ENCODE data around the gene DDX24. TPM values are rescaled to one million over a fixed set of nuclear protein-coding genes. Genes with fewer than 3 reads are reported as not detected.

Gene DDX24
- total RNA-seq, 2 donors from 2014 or later, result 102 to 106 TPM

DNA sequence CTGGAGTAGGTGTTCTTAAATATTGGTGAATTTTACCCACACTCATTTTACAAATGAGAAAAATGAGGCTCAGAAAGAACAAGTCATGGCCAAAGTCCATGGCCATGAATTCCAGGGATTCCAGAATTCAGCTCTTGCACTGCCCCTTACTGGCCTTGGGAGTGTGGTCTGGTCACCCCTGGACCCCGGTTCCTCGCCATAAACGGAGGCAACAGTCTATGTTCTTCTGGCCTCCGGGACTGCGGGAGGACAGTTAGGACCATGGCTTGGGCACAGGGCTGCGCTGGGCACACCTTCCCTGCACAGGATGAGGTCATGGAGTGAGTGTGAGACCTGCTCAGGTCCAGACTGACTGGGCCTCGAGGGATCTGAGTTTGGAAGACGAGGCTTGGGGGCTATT is 77.0 kb downstream of the DDX24 start:
- ATAC-seq, result no peak
- intact Hi-C loops (cut with DNase I, micrococcal nuclease), result loop anchor here (5.0 to 10.0 kb wide), 2 partner anchors 59 to 67 kb away; no protein-coding TSS in a partner anchor
- no peak for DNase-seq

DNA sequence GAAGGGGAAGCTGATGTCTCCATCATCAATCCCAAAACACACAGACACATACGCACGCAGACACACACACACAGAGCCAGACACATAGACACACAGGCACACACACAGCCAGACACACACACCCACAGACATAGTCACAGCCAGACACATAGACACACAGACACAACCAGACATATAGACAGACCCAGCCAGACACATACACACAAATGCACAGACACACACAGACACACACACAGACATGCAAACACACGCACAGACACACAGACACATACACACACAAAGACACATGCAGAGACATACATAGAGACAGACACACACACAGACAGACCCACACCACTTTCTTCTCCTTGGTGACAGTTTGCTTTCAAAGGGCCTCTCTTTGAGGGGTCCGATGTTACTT is 77.6 kb downstream of the DDX24 start:
- intact Hi-C loops (cut with DNase I, micrococcal nuclease), result loop anchor here (5.0 to 10.0 kb wide), 2 partner anchors 59 to 66 kb away; no protein-coding TSS in a partner anchor
- ATAC-seq, result no peak
- no peak for DNase-seq

DNA sequence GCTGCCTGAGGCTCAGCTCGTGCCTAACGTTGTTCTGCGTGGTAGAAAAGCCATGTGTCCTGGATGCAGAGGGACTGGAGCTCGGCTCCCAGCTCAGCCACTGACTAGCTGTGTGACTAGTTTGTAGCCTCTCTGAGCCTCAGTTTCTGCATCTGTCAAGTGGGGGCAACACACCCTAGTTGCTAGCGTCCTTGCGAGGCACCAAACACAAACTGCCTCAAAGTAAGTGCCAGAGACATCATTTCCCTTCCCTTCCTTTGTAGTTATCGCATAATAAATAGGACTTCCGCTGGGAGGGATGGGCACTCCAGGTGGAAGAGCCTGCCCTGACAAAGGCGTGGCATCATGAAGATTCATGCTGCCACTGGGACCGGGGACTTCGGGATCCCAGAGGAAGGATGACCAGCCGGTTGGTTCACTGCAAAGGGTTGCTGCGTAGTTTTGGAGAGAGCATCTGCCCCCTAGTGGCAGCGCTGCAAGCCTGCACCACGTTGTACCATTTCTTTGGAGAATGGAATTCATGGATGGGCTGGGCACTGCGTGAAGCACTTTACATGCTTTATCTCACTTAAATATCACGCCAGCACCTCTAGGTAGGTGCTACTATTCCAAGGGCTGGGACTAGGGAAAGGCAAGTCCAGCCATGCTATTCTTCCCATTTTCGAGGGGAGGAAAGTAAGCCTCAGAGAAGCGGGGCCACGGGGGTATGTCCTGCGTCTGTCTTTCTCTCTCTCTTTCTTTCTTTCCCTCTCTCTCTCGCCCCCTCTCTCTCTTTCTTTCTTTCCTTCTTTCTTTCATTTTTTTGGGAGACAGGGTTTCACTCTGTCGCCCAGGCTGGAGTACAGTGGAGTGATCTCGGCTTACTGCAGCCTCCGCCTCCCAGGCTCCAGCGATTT is 79.3 kb downstream of the DDX24 start:
- intact Hi-C loops (cut with DNase I, micrococcal nuclease), result loop anchor here (5.0 to 10.0 kb wide), 2 partner anchors 57 to 64 kb away; no protein-coding TSS in a partner anchor
- peak; percentile 82 for ATAC-seq
- DNase-seq, result peak; percentile 46 to 56

DNA sequence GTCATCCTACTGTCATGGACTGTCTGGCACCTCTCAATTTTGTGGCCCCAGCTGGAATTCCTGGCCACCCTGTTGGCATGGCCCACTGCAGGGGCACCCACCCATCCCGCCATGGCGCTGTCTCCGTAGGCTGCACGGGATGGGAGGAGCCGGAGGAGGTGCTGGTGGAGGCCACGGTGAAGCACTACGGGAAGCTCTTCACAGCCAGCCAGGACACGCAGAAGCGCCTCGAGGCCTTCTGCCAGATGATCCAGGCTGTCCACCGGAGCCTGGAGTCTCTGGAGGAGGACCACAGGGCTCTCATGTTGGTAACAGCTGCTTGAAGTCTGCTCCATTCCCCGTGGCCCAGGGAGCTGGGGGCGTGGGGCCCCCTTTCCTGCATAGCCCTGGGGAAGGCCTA is 80.0 kb downstream of the DDX24 start:
- intact Hi-C loops (cut with DNase I, micrococcal nuclease), result loop anchor here (5.0 to 10.0 kb wide), 2 partner anchors 56 to 64 kb away; no protein-coding TSS in a partner anchor
- ATAC-seq (no peak), DNase-seq (no peak)

DNA sequence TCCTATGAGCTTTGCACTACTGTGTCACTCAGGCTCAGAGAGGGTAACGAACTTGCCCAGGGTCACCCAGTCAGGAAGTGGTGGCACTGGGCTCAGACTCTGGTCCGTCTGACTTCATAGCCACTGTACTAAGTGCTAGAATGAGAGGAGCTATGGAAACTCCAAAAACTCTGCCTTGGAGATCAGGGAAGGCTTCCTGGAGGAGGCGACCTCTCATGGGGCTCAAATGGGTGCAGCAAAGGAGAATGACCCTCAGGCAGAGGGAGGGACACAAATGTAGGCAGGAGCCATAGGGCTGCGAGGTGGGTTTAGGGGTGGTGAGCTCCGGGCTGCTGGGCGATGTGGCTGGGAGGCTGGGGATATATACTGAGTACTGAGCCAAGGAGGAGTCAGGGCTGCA is 80.7 kb downstream of the DDX24 start:
- intact Hi-C loops (cut with DNase I, micrococcal nuclease), result loop anchor here (5.0 to 10.0 kb wide), 2 partner anchors 55 to 63 kb away; no protein-coding TSS in a partner anchor
- ATAC-seq (no peak), DNase-seq (no peak)

DNA sequence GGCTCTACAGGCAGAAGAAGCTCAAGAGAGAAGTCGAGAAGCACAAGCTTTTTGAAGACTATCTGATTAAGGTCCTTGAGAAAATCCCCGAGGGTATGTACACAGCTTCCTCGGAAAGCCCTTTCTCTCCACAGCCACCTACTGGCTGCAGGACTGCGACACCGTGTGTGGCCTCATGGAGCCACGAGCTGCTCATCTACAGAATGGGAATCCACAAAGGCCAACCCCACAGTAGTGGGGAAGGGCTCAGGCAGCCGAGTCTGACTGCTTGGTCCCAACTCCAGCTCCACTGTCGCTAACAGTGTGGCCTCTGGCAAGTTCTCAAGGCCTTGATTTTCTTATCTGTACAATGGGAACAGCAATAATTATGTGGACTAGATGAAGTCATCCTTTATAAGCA is 81.4 kb downstream of the DDX24 start:
- ATAC-seq, result no peak
- no peak for DNase-seq
- intact Hi-C loops (cut with DNase I, micrococcal nuclease), result no loop called here

DNA sequence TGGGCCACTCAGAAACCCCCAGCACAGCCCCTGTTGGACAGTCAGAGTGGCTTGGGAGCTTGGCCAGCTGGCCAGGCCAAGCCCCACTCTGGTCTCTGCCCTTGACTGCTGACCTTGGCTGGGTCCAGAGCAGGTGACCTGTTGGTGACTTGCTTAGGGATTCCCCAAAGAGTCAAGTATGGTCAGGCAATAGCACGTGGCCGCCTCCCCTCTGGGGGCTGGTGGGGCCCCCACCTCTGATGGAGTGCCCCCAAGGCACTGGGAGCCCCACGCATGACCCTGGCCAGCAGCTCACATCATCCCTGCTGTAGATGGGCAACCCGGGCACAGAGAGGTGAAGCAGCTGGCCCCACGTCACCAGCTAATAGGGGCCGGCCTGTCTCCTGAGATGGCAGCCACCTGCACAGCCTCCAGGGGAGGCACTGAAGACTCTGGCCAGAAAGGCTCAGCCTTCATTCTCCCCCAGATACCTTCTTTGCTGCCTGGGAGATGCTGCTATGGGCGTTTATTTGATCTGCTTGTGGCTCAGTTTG is 82.1 kb downstream of the DDX24 start:
- DNase-seq (no peak), ATAC-seq (no peak)

More for the DNA sequence above, 82.1 kb downstream of the DDX24 start:
- intact Hi-C loops (cut with DNase I, micrococcal nuclease), result no loop called here

Other genes with a start within 250 kb of the DDX24 start
- gene FAM181A, start 153.9 kb downstream of the DDX24 start, total RNA-seq, result not detected
- gene ASB2, start 104.6 kb downstream of the DDX24 start, total RNA-seq, result 10 to 100 TPM in 1 of 2 donors, 1 to 10 TPM in 1; 1.5 to 13.7 TPM
- gene CCDC197, start 83.9 kb downstream of the DDX24 start, total RNA-seq, result not detected
- 1 to 10 TPM; 2.0 to 4.7 TPM for gene OTUB2, start 54.9 kb downstream of the DDX24 start, total RNA-seq
- 10 to 100 TPM; 33.9 to 40.5 TPM for gene IFI27L1, start 108 bp upstream of the DDX24 start, total RNA-seq
- 1,000 to 10,000 TPM in 1 of 2 donors, 100 to 1,000 TPM in 1; 498 to 1,280 TPM for gene IFI27, start 29.5 kb upstream of the DDX24 start, total RNA-seq
- gene IFI27L2, start 48.4 kb upstream of the DDX24 start, total RNA-seq, result 10 to 100 TPM; 32.3 to 39.3 TPM
- under 1 TPM in 1 of 2 donors, not detected in 1; 0.28 TPM for gene PPP4R4, start 93.1 kb upstream of the DDX24 start, total RNA-seq
- under 1 TPM; 0.18 to 0.31 TPM for gene SERPINA10, start 212.1 kb upstream of the DDX24 start, total RNA-seq
- gene SERPINA6, start 242.1 kb upstream of the DDX24 start, total RNA-seq, result 1 to 10 TPM; 1.6 to 1.7 TPM

Measured in left colon (tissue), 2 donors.